GM23338 (cell line): ENCODE data around the gene ADAMTS20.

Experiments
- CREB1 ChIP-seq: fragments of 250-450 bp; sonication (Bioruptor Pico); IDR thresholded peaks from 2 replicates; pipeline ENCODE4 v1.5.0; 2020; ENCODE audit warnings: low read depth, mild to moderate bottlenecking, moderate library complexity
- CTCF ChIP-seq, 2 experiments: fragments of 200-600 bp in 1 of 2; sonication (generic) in 1 of 2; conservative IDR thresholded peaks; 2 replicates each; pipeline versions ENCODE4 v1.5.1 to v1.6.1; 2016 to 2017; ENCODE audit warnings: antibody characterized with exemption in 2 of 2, low read depth in 2 of 2, mild to moderate bottlenecking in 2 of 2, moderate library complexity in 1 of 2
- ETS1 ChIP-seq: IDR thresholded peaks from 2 replicates; pipeline ENCODE4 v1.6.1; 2016; ENCODE audit warnings: antibody characterized with exemption
- EZH2 ChIP-seq: fragments of 200-600 bp; sonication (generic); IDR thresholded peaks from one replicate; pipeline ENCODE4 v1.8.0; 2017; ENCODE audit warnings: antibody characterized with exemption, mild to moderate bottlenecking, low read depth; ENCODE audit not compliant: unreplicated experiment
- EZH2phosphoT487 ChIP-seq: fragments of 200-600 bp; sonication (generic); IDR thresholded peaks from one replicate; pipeline ENCODE4 v1.8.1; 2018; ENCODE audit warnings: antibody characterized with exemption; ENCODE audit not compliant: unreplicated experiment
- JUNB ChIP-seq: IDR thresholded peaks from one replicate; pipeline ENCODE4 v1.6.1; 2016; ENCODE audit warnings: antibody characterized with exemption; ENCODE audit not compliant: unreplicated experiment
- NANOG ChIP-seq: IDR thresholded peaks from 2 replicates; pipeline ENCODE4 v1.6.1; 2016; ENCODE audit warnings: antibody characterized with exemption, borderline replicate concordance
- POLR2AphosphoS5 ChIP-seq: IDR thresholded peaks from 2 replicates; pipeline ENCODE4 v1.6.1; 2016; ENCODE audit warnings: antibody characterized with exemption, low read depth
- REST ChIP-seq: IDR thresholded peaks from one replicate; pipeline ENCODE4 v1.6.1; 2018; ENCODE audit warnings: antibody characterized with exemption; ENCODE audit not compliant: unreplicated experiment
- STAT1 ChIP-seq: IDR thresholded peaks from one replicate; pipeline ENCODE4 v1.6.1; 2016; ENCODE audit warnings: antibody characterized with exemption; ENCODE audit not compliant: unreplicated experiment
- ZNF462 ChIP-seq: fragments of 250-450 bp; sonication (Bioruptor Pico); IDR thresholded peaks from 2 replicates; pipeline ENCODE4 v1.5.0; 2020; ENCODE audit warnings: mild to moderate bottlenecking, moderate library complexity

GRCh38 chr12:43540470-43540869 is 11.5 kb downstream of the ADAMTS20 start:
- TF ChIP-seq CTCF (conservative IDR thresholded peaks at IDR 0.05; ENCODE audit: low read depth in 2 of 2) (no peak), EZH2 (no peak), POLR2AphosphoS5 (no peak), EZH2phosphoT487 (no peak), REST (no peak), ZNF462 (CRISPR knock-in tag) (no peak), NANOG (no peak), JUNB (no peak), CREB1 (CRISPR knock-in tag) (no peak), ETS1 (no peak), STAT1 (no peak)
